C4-2B (cell line): ENCODE measurements around the gene ZNF385B.

Experiments
- CTCF ChIP-seq: fragments of 450-650 bp; conservative IDR thresholded peaks from 2 replicates; pipeline ENCODE4 v1.5.1; 2017; ENCODE audit warnings: mild to moderate bottlenecking
- ZFX ChIP-seq: fragments of 450-650 bp; IDR thresholded peaks from 2 replicates; pipeline ENCODE4 v1.6.1; 2017

GRCh38 chr2:179410552-179411356, 450.7 kb downstream of the ZNF385B start:
- TF ChIP-seq CTCF (peak; percentile 86), ZFX (no peak)
